PC-3 (cell line): ENCODE data around the gene GFRA1. TPM values are rescaled to one million over a fixed set of nuclear protein-coding genes. Genes with fewer than 3 reads are reported as not detected.

Source experiments
- ATAC-seq: fragments of 200-7000 bp; cut with Tn5 transposase; 2 replicates; pipeline ENCODE4 v1.9.1; 2020; ENCODE audit warnings: mild to moderate bottlenecking, moderate library complexity
- BruUV-seq: library from RNA; stranded (reverse); fragments of 400-500 nt; replicated peaks from 2 replicates; lab custom pipeline; 2021; lab: Mats Ljungman, UMichigan
- CTCF ChIA-PET: fragments of 300-600 bp; sonication (Branson Sonifier 250); formaldehyde crosslinking; loops from one replicate; lab custom pipeline; 2022; ENCODE audit warnings: antibody characterized with exemption; lab: Charles Lee
- POLR2A ChIA-PET: fragments of 300-600 bp; sonication (Branson Sonifier 250); formaldehyde crosslinking; loops from one replicate; lab custom pipeline; 2022; ENCODE audit warnings: antibody characterized with exemption; ENCODE audit not compliant: unreplicated experiment; lab: Charles Lee
- DNase-seq: peaks from one replicate; pipeline ENCODE4 v3.0.0-alpha.2; 2015
- H2AFZ ChIP-seq: fragments of 300-600 bp; sonication (generic); 2 replicates; pipeline ENCODE4 v1.6.0; 2016; ENCODE audit warnings: antibody characterized with exemption, low read length
- H3F3A ChIP-seq: fragments of 300-600 bp; sonication (generic); one replicate; pipeline ENCODE4 v1.6.0; 2017; ENCODE audit warnings: antibody characterized with exemption, low read length, control low read depth, mild to moderate bottlenecking; ENCODE audit not compliant: unreplicated experiment
- H3K27ac ChIP-seq: fragments of 300-600 bp; sonication (generic); 2 replicates; pipeline ENCODE4 v1.5.1; 2016; ENCODE audit warnings: mild to moderate bottlenecking, low read length
- H3K27me3 ChIP-seq: fragments of 300-600 bp; sonication (generic); 2 replicates; pipeline ENCODE4 v1.6.1; 2016; ENCODE audit warnings: low read length, mixed read lengths
- H3K36me3 ChIP-seq: fragments of 300-600 bp; sonication (generic); 2 replicates; pipeline ENCODE4 v1.6.1; 2016; ENCODE audit warnings: low read depth, mixed run types, low read length, mixed read lengths
- H3K4me1 ChIP-seq: fragments of 300-600 bp; sonication (generic); 2 replicates; pipeline ENCODE4 v1.5.1; 2016; ENCODE audit warnings: low read length; ENCODE audit not compliant: insufficient read depth
- H3K4me2 ChIP-seq: fragments of 300-600 bp; sonication (generic); 2 replicates; pipeline ENCODE4 v1.6.0; 2016; ENCODE audit warnings: low read length
- H3K4me3 ChIP-seq: fragments of 300-600 bp; sonication (generic); 2 replicates; pipeline ENCODE4 v1.5.1; 2016; ENCODE audit warnings: mild to moderate bottlenecking, low read length, mixed read lengths
- H3K79me2 ChIP-seq: fragments of 300-600 bp; sonication (generic); 2 replicates; pipeline ENCODE4 v1.6.1; 2017; ENCODE audit warnings: low read length, mixed read lengths
- H3K9ac ChIP-seq: fragments of 300-600 bp; sonication (generic); 2 replicates; pipeline ENCODE4 v1.6.0; 2016; ENCODE audit warnings: mild to moderate bottlenecking, low read length
- H3K9me2 ChIP-seq: fragments of 300-600 bp; sonication (generic); replicated peaks from 2 replicates; pipeline ENCODE4 v1.6.1; 2016; ENCODE audit warnings: mixed run types, low read length, mixed read lengths
- H3K9me3 ChIP-seq: fragments of 300-600 bp; sonication (generic); 2 replicates; pipeline ENCODE4 v1.6.1; 2016; ENCODE audit warnings: low read length, mixed read lengths
- H4K20me1 ChIP-seq: fragments of 300-600 bp; sonication (generic); 2 replicates; pipeline ENCODE4 v1.6.1; 2016; ENCODE audit warnings: low read length, mixed read lengths
- CTCF ChIP-seq: fragments of 300-600 bp; sonication (generic); conservative IDR thresholded peaks from 2 replicates; pipeline ENCODE4 v1.5.1; 2017; ENCODE audit warnings: antibody characterized with exemption, low read depth, mild to moderate bottlenecking, low read length
- EZH2 ChIP-seq: fragments of 300-600 bp; sonication (generic); IDR thresholded peaks from one replicate; pipeline ENCODE4 v1.6.1; 2017; ENCODE audit warnings: antibody characterized with exemption, mild to moderate bottlenecking, low read length; ENCODE audit not compliant: unreplicated experiment
- EZH2phosphoT487 ChIP-seq: fragments of 300-600 bp; sonication (generic); IDR thresholded peaks from 2 replicates; pipeline ENCODE4 v1.6.1; 2018; ENCODE audit warnings: mild to moderate bottlenecking, antibody characterized with exemption, low read length, borderline replicate concordance
- intact Hi-C: fragments of 100-400 bp; cut with micrococcal nuclease; formaldehyde crosslinking; loops from 2 replicates; pipeline ENCODE4 v1.9.0; 2023
- total RNA-seq: library from RNA; depleted of rRNA; stranded (reverse); fragments of >200 nt; gene quantifications from 2 replicates; pipeline ENCODE4 v1.2.3, GENCODE V29; 2014

Gene GFRA1
- total RNA-seq, 1 experiment from 2014 or later = not detected

GRCh38 chr10:116083226-116083762, 189.7 kb downstream of the GFRA1 start:
- ATAC-seq (no peak), DNase-seq (no peak)
- no peaks in the 10 kb centered on the region for H3K9me2 ChIP-seq
- H3K79me2 ChIP-seq = no peaks in the 10 kb centered on the region
- H3F3A ChIP-seq = no peaks in the 10 kb centered on the region
- no peak overlapping the region for H3K4me3 ChIP-seq
- TF ChIP-seq EZH2phosphoT487 (no peak), EZH2 (no peak), CTCF (no peak)
- H3K9me3 ChIP-seq = no peaks in the 10 kb centered on the region
- no peaks in the 10 kb centered on the region for H4K20me1 ChIP-seq
- ChIA-PET CTCF (no interaction called here), POLR2A (no interaction called here)
- no peaks in the 10 kb centered on the region for H3K4me1 ChIP-seq
- H3K9ac ChIP-seq = no peak overlapping the region
- H3K27ac ChIP-seq = no peak overlapping the region
- BruUV-seq = no TSS peak
- H3K4me2 ChIP-seq = no peak overlapping the region
- intact Hi-C loops = no loop called here
- H2AFZ ChIP-seq = no peak overlapping the region
- H3K27me3 ChIP-seq = no peaks in the 10 kb centered on the region
- H3K36me3 ChIP-seq = no peaks in the 10 kb centered on the region

GRCh38 chr10:116082762-116083161, 190.2 kb downstream of the GFRA1 start:
- Histone ChIP-seq H4K20me1 (no peaks in the 10 kb centered on the region), H3K27ac (no peak overlapping the region), H2AFZ (no peak overlapping the region), H3F3A (no peaks in the 10 kb centered on the region), H3K4me2 (no peak overlapping the region), H3K9me2 (no peaks in the 10 kb centered on the region), H3K4me1 (no peaks in the 10 kb centered on the region), H3K4me3 (no peak overlapping the region), H3K79me2 (no peaks in the 10 kb centered on the region), H3K36me3 (no peaks in the 10 kb centered on the region), H3K9me3 (no peaks in the 10 kb centered on the region), H3K9ac (no peak overlapping the region), H3K27me3 (no peaks in the 10 kb centered on the region)
- intact Hi-C loops = no loop called here
- CTCF ChIA-PET = no interaction called here
- POLR2A ChIA-PET = no interaction called here
- ATAC-seq = no peak
- DNase-seq = no peak
- TF ChIP-seq CTCF = no peak
- TF ChIP-seq EZH2phosphoT487 = no peak
- no peak for TF ChIP-seq EZH2
- BruUV-seq = no TSS peak

GRCh38 chr10:116082206-116082605, 190.8 kb downstream of the GFRA1 start:
- no peak for ATAC-seq

More at GRCh38 chr10:116082206-116082605, 190.8 kb downstream of the GFRA1 start:
- no peaks in the 10 kb centered on the region for H3K79me2 ChIP-seq
- H3K4me1 ChIP-seq = no peaks in the 10 kb centered on the region
- H3K9me3 ChIP-seq = no peaks in the 10 kb centered on the region
- no peak for DNase-seq
- H3F3A ChIP-seq = no peaks in the 10 kb centered on the region
- H3K27ac ChIP-seq = no peak overlapping the region
- H2AFZ ChIP-seq = no peak overlapping the region
- no peak overlapping the region for H3K4me3 ChIP-seq
- POLR2A ChIA-PET = no interaction called here
- CTCF ChIA-PET = no interaction called here
- no peaks in the 10 kb centered on the region for H3K36me3 ChIP-seq
- no peak for TF ChIP-seq EZH2phosphoT487
- no peak for TF ChIP-seq EZH2
- no peak for TF ChIP-seq CTCF
- no peaks in the 10 kb centered on the region for H3K9me2 ChIP-seq
- H3K4me2 ChIP-seq = no peak overlapping the region
- intact Hi-C loops = no loop called here
- H3K27me3 ChIP-seq = no peaks in the 10 kb centered on the region
- no TSS peak for BruUV-seq
- no peak overlapping the region for H3K9ac ChIP-seq
- no peaks in the 10 kb centered on the region for H4K20me1 ChIP-seq
